ENCODE data around the gene TMEM59. TPM values are rescaled to one million over a fixed set of nuclear protein-coding genes. Genes with fewer than 3 reads are reported as not detected.

The TMEM59 gene
- polyA plus RNA-seq, 3 donors, result 169 to 925 (median 831) TPM

- H3K4me1 Mint-ChIP-seq, result peaks cover 30% of the 10 kb centered on the region
- TF ChIP-seq CTCF (IDR thresholded peaks at IDR 0.05), result no peak
- Histone ChIP-seq H2AFZ (ENCODE audit: insufficient read depth, low read depth, low read length, poor library complexity, severe bottlenecking) (peak overlapping the region; percentile 17), H3K9ac (ENCODE audit: insufficient read depth, low read length, poor library complexity, severe bottlenecking) (no peak overlapping the region), H3K79me2 (ENCODE audit: insufficient read depth, low read length) (no peaks in the 10 kb centered on the region), H3K36me3 (replicated peaks in 1 of 2; ENCODE audit: control insufficient read depth in 1 of 2, insufficient read depth in 2 of 2, low read length in 2 of 2) (no peaks in the 10 kb centered on the region), H4K20me1 (ENCODE audit: insufficient read depth, low read length) (no peaks in the 10 kb centered on the region), H3K4me1 (ENCODE audit: control insufficient read depth in 1 of 2, insufficient read depth in 2 of 2, low read length in 2 of 2) (peaks cover 15 to 17% of the 10 kb centered on the region in 2 donors), H3K9me3 (replicated peaks in 1 of 2; ENCODE audit: control insufficient read depth in 1 of 2, insufficient read depth in 1 of 2, low read length in 2 of 2) (no peaks in the 10 kb centered on the region), H3K27me3 (ENCODE audit: control insufficient read depth in 2 of 2, insufficient read depth in 2 of 2, low read length in 2 of 2) (no peaks in the 10 kb centered on the region), H3K4me3 (replicated peaks in 1 of 3; ENCODE audit: low read depth in 2 of 3, low read length in 3 of 3) (no peak overlapping the region), H3K4me2 (replicated peaks; ENCODE audit: extremely low read depth, low read length, poor library complexity, severe bottlenecking) (no peak overlapping the region), H3K27ac (ENCODE audit: low read depth in 1 of 2, low read length in 2 of 2) (no peak overlapping the region)
- no peak for DNase-seq
- H3K27ac Mint-ChIP-seq, result no peak overlapping the region
- 100% methylated on average over 4 of the region's 6 CpGs for WGBS (ENCODE audit: insufficient coverage)
- H3K4me3 Mint-ChIP-seq, result no peak overlapping the region
- no peaks in the 10 kb centered on the region for H3K9me3 Mint-ChIP-seq
- no peaks in the 10 kb centered on the region for H3K36me3 Mint-ChIP-seq
- H3K27me3 Mint-ChIP-seq (ENCODE audit: low read depth in 3 of 3), result no peaks in the 10 kb centered on the region
- intact Hi-C loops (cut with micrococcal nuclease), result no loop called here
Measured at GRCh38 chr1:53981220-53981619, 71.8 kb downstream of the TMEM59 start.

- Histone ChIP-seq H3K4me3 (replicated peaks in 1 of 3; ENCODE audit: low read depth in 2 of 3, low read length in 3 of 3) (no peak overlapping the region), H3K36me3 (replicated peaks in 1 of 2; ENCODE audit: control insufficient read depth in 1 of 2, insufficient read depth in 2 of 2, low read length in 2 of 2) (no peaks in the 10 kb centered on the region), H3K9ac (ENCODE audit: insufficient read depth, low read length, poor library complexity, severe bottlenecking) (no peak overlapping the region), H3K4me1 (ENCODE audit: control insufficient read depth in 1 of 2, insufficient read depth in 2 of 2, low read length in 2 of 2) (peaks cover 15 to 17% of the 10 kb centered on the region in 2 donors), H3K4me2 (replicated peaks; ENCODE audit: extremely low read depth, low read length, poor library complexity, severe bottlenecking) (no peak overlapping the region), H3K27me3 (ENCODE audit: control insufficient read depth in 2 of 2, insufficient read depth in 2 of 2, low read length in 2 of 2) (no peaks in the 10 kb centered on the region), H3K79me2 (ENCODE audit: insufficient read depth, low read length) (no peaks in the 10 kb centered on the region), H4K20me1 (ENCODE audit: insufficient read depth, low read length) (no peaks in the 10 kb centered on the region), H3K27ac (ENCODE audit: low read depth in 1 of 2, low read length in 2 of 2) (no peak overlapping the region), H2AFZ (ENCODE audit: insufficient read depth, low read depth, low read length, poor library complexity, severe bottlenecking) (peak overlapping the region; percentile 4), H3K9me3 (replicated peaks in 1 of 2; ENCODE audit: control insufficient read depth in 1 of 2, insufficient read depth in 1 of 2, low read length in 2 of 2) (no peaks in the 10 kb centered on the region)
- peaks cover 30% of the 10 kb centered on the region for H3K4me1 Mint-ChIP-seq
- WGBS (ENCODE audit: insufficient coverage), result 90% methylated on average over 11 of the region's 13 CpGs
- TF ChIP-seq CTCF (IDR thresholded peaks at IDR 0.05), result no peak
- intact Hi-C loops (cut with micrococcal nuclease), result no loop called here
- H3K27ac Mint-ChIP-seq, result peak overlapping the region in 3 of 7 donors; percentile 14 to 77 (median 38)
- DNase-seq, result peak in 1 of 3 donors; percentile 12
- H3K27me3 Mint-ChIP-seq (ENCODE audit: low read depth in 3 of 3), result no peaks in the 10 kb centered on the region
- H3K36me3 Mint-ChIP-seq, result no peaks in the 10 kb centered on the region
- no peak overlapping the region for H3K4me3 Mint-ChIP-seq
- no peaks in the 10 kb centered on the region for H3K9me3 Mint-ChIP-seq
Measured at GRCh38 chr1:53979712-53980450, 73.1 kb downstream of the TMEM59 start.

Small RNA genes lying within 50 kb of the gene (small RNA-seq; reads per million reads assigned to genes)
- gene AL353898.1 (ENCODE audit: insufficient read length, low read depth), result not detected
- not detected for gene AL353898.2 (ENCODE audit: insufficient read length, low read depth)

Other genes with a start within 250 kb of the TMEM59 start
- gene NDC1, start 214.9 kb downstream of the TMEM59 start, polyA plus RNA-seq, result 1 to 10 TPM; 3.0 to 6.1 (median 4.7) TPM
- 10 to 100 TPM; 24.4 to 51.9 (median 42.1) TPM for gene YIPF1, start 163.4 kb downstream of the TMEM59 start, polyA plus RNA-seq
- under 1 TPM in 2 of 3 donors, not detected in 1; 0.22 to 0.73 TPM for gene DIO1, start 159.0 kb downstream of the TMEM59 start, polyA plus RNA-seq
- gene IFT25, start 107.5 kb downstream of the TMEM59 start, polyA plus RNA-seq, result 10 to 100 TPM; 17.1 to 30.6 (median 27.8) TPM
- 1 to 10 TPM; 5.6 to 7.3 (median 7.3) TPM for gene LRRC42, start 106.9 kb downstream of the TMEM59 start, polyA plus RNA-seq
- not detected for gene LDLRAD1, start 35.0 kb downstream of the TMEM59 start, polyA plus RNA-seq
- gene TCEANC2, start 404 bp upstream of the TMEM59 start, polyA plus RNA-seq, result 1 to 10 TPM; 3.0 to 6.7 (median 3.8) TPM
- gene CDCP2, start 99.8 kb upstream of the TMEM59 start, polyA plus RNA-seq, result under 1 TPM in 1 of 3 donors, not detected in 2; 0.09 TPM
- gene CYB5RL, start 146.8 kb upstream of the TMEM59 start, polyA plus RNA-seq, result 1 to 10 TPM in 2 of 3 donors, under 1 TPM in 1; 0.76 to 3.9 (median 1.5) TPM
- gene MRPL37, start 147.0 kb upstream of the TMEM59 start, polyA plus RNA-seq, result 10 to 100 TPM in 2 of 3 donors, 1 to 10 TPM in 1; 7.5 to 47.8 (median 42.5) TPM

Data from CD14-positive monocyte (primary cell).